H1 (cell line): ENCODE results near the gene ARID4A. TPM values are rescaled to one million over a fixed set of nuclear protein-coding genes. Genes with fewer than 3 reads are reported as not detected.

Experiments
- CTCF ChIA-PET: fragments of 300-600 bp; sonication (Branson Sonifier 250); formaldehyde crosslinking; loops from one replicate; lab custom pipeline; 2021; ENCODE audit not compliant: partially characterized antibody; lab: Charles Lee
- POLR2A ChIA-PET: fragments of 300-600 bp; sonication (Branson Sonifier 250); formaldehyde crosslinking; loops from one replicate; lab custom pipeline; 2021; ENCODE audit warnings: inconsistent platforms; ENCODE audit not compliant: partially characterized antibody; lab: Charles Lee
- DNase-seq, 2 experiments: peaks; one replicate each; pipeline versions ENCODE4 v3.0.0 to v3.0.0-alpha.2; 2010 to 2022; ENCODE audit warnings: low spot score in 2 of 2, low read depth in 1 of 2, mixed read lengths in 1 of 2
- FAIRE-seq: peaks from 2 replicates; lab custom pipeline; 2011; peaks lifted over from hg19 to GRCh38; lab: Jason Lieb, UNC
- H2AFZ ChIP-seq: 2 replicates; pipeline ENCODE4 v1.8.1; 2012; ENCODE audit warnings: low read length, inconsistent platforms
- H2AK5ac ChIP-seq: 2 replicates; pipeline ENCODE4 v1.6.1; 2013; ENCODE audit warnings: low read depth, low read length
- H2BK120ac ChIP-seq: replicated peaks from 2 replicates; pipeline ENCODE3; 2013; ENCODE audit warnings: low read depth, low read length, inconsistent platforms
- H2BK12ac ChIP-seq: 2 replicates; pipeline ENCODE4 v1.6.1; 2013; ENCODE audit warnings: low read depth, low read length
- H2BK15ac ChIP-seq: 2 replicates; pipeline ENCODE4 v1.6.1; 2013; ENCODE audit warnings: low read length
- H2BK20ac ChIP-seq: 2 replicates; pipeline ENCODE4 v1.6.1; 2013; ENCODE audit warnings: low read length
- H2BK5ac ChIP-seq: 2 replicates; pipeline ENCODE4 v1.6.1; 2013; ENCODE audit warnings: low read depth, low read length
- H3K14ac ChIP-seq: 2 replicates; pipeline ENCODE4 v1.6.1; 2013; ENCODE audit warnings: inconsistent platforms; ENCODE audit not compliant: insufficient read length
- H3K18ac ChIP-seq: 2 replicates; pipeline ENCODE4 v1.6.1; 2013; ENCODE audit warnings: low read length; ENCODE audit errors: extremely low read depth
- H3K23ac ChIP-seq: 2 replicates; pipeline ENCODE4 v1.6.1; 2013; ENCODE audit warnings: inconsistent platforms; ENCODE audit not compliant: insufficient read length
- H3K23me2 ChIP-seq: 2 replicates; pipeline ENCODE4 v1.6.1; 2013; ENCODE audit warnings: low read depth, low read length
- H3K27ac ChIP-seq: 2 replicates; pipeline ENCODE4 v1.6.1; 2011; ENCODE audit warnings: low read depth, low read length, inconsistent platforms
- H3K27me3 ChIP-seq, 4 experiments: replicated peaks in 1 of 4; 1 replicate in 1 of 4; 2 replicates in 3 of 4; pipeline versions ENCODE4 v1.6.1 to v1.8.1; 2011 to 2013; ENCODE audit warnings: low read length in 3 of 4, mild to moderate bottlenecking in 3 of 4, inconsistent platforms in 2 of 4, mixed read lengths in 2 of 4, moderate library complexity in 1 of 4; ENCODE audit not compliant: control insufficient read depth in 3 of 4, insufficient read depth in 3 of 4; ENCODE audit errors: extremely low read depth in 1 of 4
- H3K36me3 ChIP-seq, 4 experiments: 2 replicates each; pipeline versions ENCODE4 v1.6.1 to v1.8.1; 2011 to 2013; ENCODE audit warnings: mild to moderate bottlenecking in 4 of 4, low read length in 3 of 4, moderate library complexity in 2 of 4, control low read depth in 1 of 4, inconsistent platforms in 1 of 4; ENCODE audit not compliant: insufficient read depth in 4 of 4, control insufficient read depth in 2 of 4
- H3K4ac ChIP-seq: replicated peaks from 2 replicates; pipeline ENCODE3; 2013; ENCODE audit warnings: low read length, low read depth, mixed read lengths, inconsistent platforms; ENCODE audit not compliant: insufficient read length
- H3K4me1 ChIP-seq, 4 experiments: replicated peaks in 1 of 4; 1 replicate in 1 of 4; 2 replicates in 3 of 4; pipeline versions ENCODE4 v1.6.1 to v1.8.1; 2011 to 2013; ENCODE audit warnings: low read length in 3 of 4, inconsistent platforms in 2 of 4, mixed read lengths in 1 of 4; ENCODE audit not compliant: insufficient read depth in 4 of 4, control insufficient read depth in 3 of 4
- H3K4me2 ChIP-seq, 2 experiments: 2 replicates each; pipeline versions ENCODE4 v1.6.1 to v1.8.1; 2011 to 2013; ENCODE audit warnings: low read depth in 2 of 2, low read length in 2 of 2, control low read depth in 1 of 2, inconsistent platforms in 1 of 2, mild to moderate bottlenecking in 1 of 2; ENCODE audit not compliant: insufficient read depth in 1 of 2
- H3K4me3 ChIP-seq, 4 experiments: fragments of 200-600, 300-600 bp in 1 of 4; sonication (generic), shearing (Covaris generic), sonication (Bioruptor Twin) in 1 of 4; 2 replicates each; pipeline versions ENCODE4 v1.5.1 to v1.8.1; 2011 to 2016; ENCODE audit warnings: low read length in 4 of 4, low read depth in 3 of 4, control low read depth in 2 of 4, inconsistent platforms in 2 of 4, mild to moderate bottlenecking in 2 of 4, mixed read lengths in 1 of 4, moderate library complexity in 1 of 4; ENCODE audit not compliant: insufficient read depth in 2 of 4; ENCODE audit errors: extremely low read depth in 1 of 4
- H3K56ac ChIP-seq: replicated peaks from 2 replicates; pipeline ENCODE3; 2013; ENCODE audit warnings: low read depth, mild to moderate bottlenecking, mixed read lengths, low read length, inconsistent platforms; ENCODE audit not compliant: insufficient read length
- H3K79me1 ChIP-seq: 2 replicates; pipeline ENCODE4 v1.6.1; 2013; ENCODE audit warnings: low read depth, low read length, control low read depth
- H3K79me2 ChIP-seq, 2 experiments: 2 replicates each; pipeline versions ENCODE4 v1.6.1 to v1.8.1; 2012 to 2013; ENCODE audit warnings: low read length in 2 of 2, mild to moderate bottlenecking in 2 of 2, inconsistent platforms in 1 of 2; ENCODE audit not compliant: insufficient read depth in 2 of 2, control insufficient read depth in 1 of 2
- H3K9ac ChIP-seq, 4 experiments: replicated peaks in 1 of 4; 1 replicate in 1 of 4; 2 replicates in 3 of 4; pipeline versions ENCODE4 v1.6.1 to v1.8.1; 2011 to 2013; ENCODE audit warnings: low read depth in 3 of 4, low read length in 3 of 4, control low read depth in 2 of 4, mild to moderate bottlenecking in 2 of 4, moderate library complexity in 2 of 4, inconsistent platforms in 1 of 4; ENCODE audit errors: extremely low read depth in 1 of 4
- H3K9me3 ChIP-seq, 2 experiments: 2 replicates each; pipeline versions ENCODE4 v1.6.1 to v1.8.1; 2012 to 2013; ENCODE audit warnings: mild to moderate bottlenecking in 2 of 2, moderate library complexity in 2 of 2, control low read depth in 1 of 2, inconsistent platforms in 1 of 2, low read depth in 1 of 2, low read length in 1 of 2, mixed read lengths in 1 of 2; ENCODE audit not compliant: insufficient read depth in 2 of 2
- H4K20me1 ChIP-seq, 2 experiments: replicated peaks in 1 of 2; 2 replicates each; pipeline versions ENCODE3 to v1.8.1; 2011 to 2013; ENCODE audit warnings: inconsistent platforms in 2 of 2, low read length in 2 of 2, mild to moderate bottlenecking in 1 of 2; ENCODE audit not compliant: insufficient read depth in 2 of 2, control insufficient read depth in 1 of 2
- H4K5ac ChIP-seq: 2 replicates; pipeline ENCODE4 v1.6.1; 2013; ENCODE audit warnings: low read length, low read depth, mixed read lengths, inconsistent platforms; ENCODE audit not compliant: insufficient read length
- H4K8ac ChIP-seq: 2 replicates; pipeline ENCODE4 v1.8.0; 2013; ENCODE audit warnings: mild to moderate bottlenecking, moderate library complexity, low read length, inconsistent platforms; ENCODE audit not compliant: insufficient read depth; ENCODE audit errors: extremely low read depth
- H4K91ac ChIP-seq: replicated peaks from 2 replicates; pipeline ENCODE3; 2013; ENCODE audit warnings: low read length, mixed read lengths, inconsistent platforms; ENCODE audit not compliant: insufficient read length
- BACH1 ChIP-seq: IDR thresholded peaks from 2 replicates; pipeline ENCODE4 v1.6.1; 2012; ENCODE audit warnings: low read length, improper control_type of control experiment
- CBX5 ChIP-seq: fragments of 300-800, 300-1000 bp; sonication (generic); IDR thresholded peaks from 2 replicates; pipeline ENCODE4 v1.7.1; 2016; ENCODE audit warnings: antibody characterized with exemption, low read length, low read depth
- HDAC2 ChIP-seq, 2 experiments: fragments of 300-600 bp in 1 of 2; sonication (generic) in 1 of 2; IDR thresholded peaks; 2 replicates each; pipeline ENCODE4 v1.6.1; 2011 to 2012; ENCODE audit warnings: low read depth in 2 of 2, low read length in 2 of 2, mild to moderate bottlenecking in 2 of 2, moderate library complexity in 2 of 2, borderline replicate concordance in 1 of 2, inconsistent platforms in 1 of 2
- JUND ChIP-seq: IDR thresholded peaks from 2 replicates; pipeline ENCODE4 v1.6.1; 2011; ENCODE audit warnings: mild to moderate bottlenecking, improper control_type of control experiment, low read length
- KDM1A ChIP-seq: fragments of 200-600, 300-600 bp; sonication (generic); IDR thresholded peaks from 2 replicates; pipeline ENCODE4 v1.7.1; 2016; ENCODE audit warnings: mild to moderate bottlenecking, low read length, borderline replicate concordance
- KDM4A ChIP-seq: IDR thresholded peaks from one replicate; pipeline ENCODE4 v1.7.1; 2012; ENCODE audit warnings: low read depth, mild to moderate bottlenecking, moderate library complexity, low read length, inconsistent platforms; ENCODE audit not compliant: severe bottlenecking
- POLR2AphosphoS5 ChIP-seq: IDR thresholded peaks from 2 replicates; pipeline ENCODE4 v1.6.1; 2011; ENCODE audit warnings: low read depth, low read length
- POU5F1 ChIP-seq: IDR thresholded peaks from 2 replicates; pipeline ENCODE4 v1.6.1; 2011; ENCODE audit warnings: low read depth, mild to moderate bottlenecking, low read length, moderate library complexity
- RNF2 ChIP-seq: fragments of 200-900, 300-1000 bp; sonication (generic); IDR thresholded peaks from 2 replicates; pipeline ENCODE4 v1.7.1; 2016; ENCODE audit warnings: borderline replicate concordance, low read depth, mild to moderate bottlenecking, antibody characterized with exemption, low read length; ENCODE audit not compliant: poor library complexity, severe bottlenecking; ENCODE audit errors: missing control alignments
- SIRT6 ChIP-seq: IDR thresholded peaks from one replicate; pipeline ENCODE4 v1.7.1; 2012; ENCODE audit warnings: low read length, inconsistent platforms
- TAF7 ChIP-seq: optimal IDR thresholded peaks from 2 replicates; pipeline ENCODE3; 2011; ENCODE audit warnings: low read depth, mild to moderate bottlenecking, inconsistent platforms, low read length, moderate library complexity, borderline replicate concordance
- TCF12 ChIP-seq: IDR thresholded peaks from 2 replicates; pipeline ENCODE4 v1.6.1; 2011; ENCODE audit warnings: low read depth, mild to moderate bottlenecking, low read length
- WGBS, 2 experiments: shearing (Covaris generic) in 1 of 2; methylation state at CpG; one replicate each; pipeline versions ENCODE4 v1.1.6 to v1.1.7; 2013 to 2015; ENCODE audit warnings: low lambda C conversion rate in 2 of 2, mixed read lengths in 2 of 2, inconsistent platforms in 1 of 2, low coverage in 1 of 2, missing lambda C conversion rate in 1 of 2; ENCODE audit not compliant: insufficient replicate concordance in 2 of 2, insufficient coverage in 1 of 2, insufficient read length in 1 of 2; ENCODE audit errors: extremely low coverage in 1 of 2, missing lambda C conversion rate in 1 of 2; 5-methylcytosine and 5-hydroxymethylcytosine counted together
- polyA plus RNA-seq, 7 experiments: library from polyadenylated mRNA; depleted of rRNA in 3 of 7; stranded (reverse) in 5 of 7; unstranded in 2 of 7; fragments of >200 nt in 5 of 7; fragments of 200-250 nt in 2 of 7; gene quantifications; 1 replicate in 5 of 7; 2 replicates in 1 of 7; 4 replicates in 1 of 7; pipeline versions ENCODE4 v1.2.1 to v1.2.3, GENCODE V29; 2011 to 2013; ENCODE audit warnings: missing spikeins in 2 of 7, mixed read lengths in 2 of 7
- total RNA-seq: library from RNA; stranded (reverse); fragmentation: NEBNext Ultra II Directional; extraction: Animal tissue kit (Norgen Biotek cat#: 25700); gene quantifications from 2 replicates; pipeline ENCODE4 v1.2.1, GENCODE V29; 2021
- TF ChIP-seq, protein P1 (sequence below): IDR thresholded peaks from 2 replicates; pipeline ENCODE4 v1.6.1; 2012; ENCODE audit warnings: low read length, inconsistent platforms

ARID4A gene
- total and polyA plus RNA-seq, 2 of the 8 experiments (the other 6 are each of a cell fraction or from before 2014, with no cell fraction given): 2.1 to 14.6 TPM

DNA sequence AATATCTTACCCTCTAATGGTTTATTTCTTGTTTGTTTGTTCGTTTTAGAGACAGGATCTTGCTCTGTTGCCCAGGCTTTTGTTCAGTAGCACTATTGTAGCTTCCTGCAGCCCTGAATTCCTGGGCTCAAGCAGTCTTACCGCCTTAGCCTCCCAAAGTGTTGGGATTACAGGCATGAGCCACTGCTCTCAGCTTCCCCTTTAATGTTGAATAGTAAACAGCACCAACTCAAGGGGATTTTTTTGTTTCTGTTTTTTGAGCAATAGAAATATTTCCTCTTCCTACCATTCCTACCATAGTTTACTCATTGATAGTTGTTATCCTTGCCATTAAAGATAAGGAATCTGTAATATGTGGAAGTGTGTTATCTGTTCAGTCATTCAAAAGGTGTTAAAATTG, 10.7 kb downstream of the ARID4A start:
- CTCF ChIA-PET: no interaction called here
- no peak overlapping the region for H3K14ac ChIP-seq
- POLR2A ChIA-PET: no interaction called here

More for the DNA sequence above, 10.7 kb downstream of the ARID4A start:
- H3K18ac ChIP-seq: no peak overlapping the region
- no peak overlapping the region for H2BK12ac ChIP-seq
- no peaks in the 10 kb centered on the region for H3K27me3 ChIP-seq
- no peak overlapping the region for H3K27ac ChIP-seq
- no peaks in the 10 kb centered on the region; the same call in 1 of the 2 replicates for H3K79me1 ChIP-seq
- no peak overlapping the region for H3K23ac ChIP-seq
- no peak overlapping the region for H2BK5ac ChIP-seq
- peaks cover 0 to under 1% of the 10 kb centered on the region in 2 experiments for H4K20me1 ChIP-seq
- H2AFZ ChIP-seq: no peak overlapping the region
- H4K8ac ChIP-seq: no peak overlapping the region
- no peak overlapping the region for H4K91ac ChIP-seq
- no peak overlapping the region for H3K4me3 ChIP-seq
- H3K56ac ChIP-seq: no peak overlapping the region
- H2BK20ac ChIP-seq: no peak overlapping the region
- no peak for FAIRE-seq
- no peaks in the 10 kb centered on the region; a peak in 1 of 4 replicates for H3K79me2 ChIP-seq
- H3K9me3 ChIP-seq: no peaks in the 10 kb centered on the region
- no peak for DNase-seq
- no peaks in the 10 kb centered on the region for H3K4me1 ChIP-seq
- peaks cover 2 to 24% (median 5%) of the 10 kb centered on the region in 4 experiments; a peak in 7 of 8 replicates for H3K36me3 ChIP-seq
- no peak overlapping the region for H3K4me2 ChIP-seq
- no peak overlapping the region for H2AK5ac ChIP-seq
- TF ChIP-seq KDM1A (no peak), POU5F1 (no peak), JUND (no peak), SIRT6 (no peak), CBX5 (no peak), KDM4A (no peak), TAF7 (no peak), RNF2 (no peak), HDAC2 (IDR thresholded peaks at IDR 0.05; ENCODE audit: borderline replicate concordance in 1 of 2, low read depth in 2 of 2, low read length in 2 of 2) (no peak), POLR2AphosphoS5 (no peak), TCF12 (no peak), BACH1 (no peak)
- TF ChIP-seq, protein P1, sequence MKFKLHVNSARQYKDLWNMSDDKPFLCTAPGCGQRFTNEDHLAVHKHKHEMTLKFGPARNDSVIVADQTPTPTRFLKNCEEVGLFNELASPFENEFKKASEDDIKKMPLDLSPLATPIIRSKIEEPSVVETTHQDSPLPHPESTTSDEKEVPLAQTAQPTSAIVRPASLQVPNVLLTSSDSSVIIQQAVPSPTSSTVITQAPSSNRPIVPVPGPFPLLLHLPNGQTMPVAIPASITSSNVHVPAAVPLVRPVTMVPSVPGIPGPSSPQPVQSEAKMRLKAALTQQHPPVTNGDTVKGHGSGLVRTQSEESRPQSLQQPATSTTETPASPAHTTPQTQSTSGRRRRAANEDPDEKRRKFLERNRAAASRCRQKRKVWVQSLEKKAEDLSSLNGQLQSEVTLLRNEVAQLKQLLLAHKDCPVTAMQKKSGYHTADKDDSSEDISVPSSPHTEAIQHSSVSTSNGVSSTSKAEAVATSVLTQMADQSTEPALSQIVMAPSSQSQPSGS: no peak
- H2BK120ac ChIP-seq: no peak overlapping the region
- H2BK15ac ChIP-seq: no peak overlapping the region
- no peak overlapping the region for H3K4ac ChIP-seq
- no peak overlapping the region for H4K5ac ChIP-seq
- 83% methylated on average over 2 of the region's 2 CpGs; no CpG with 5 or more reads in 1 of the 2 experiments for WGBS, 2 experiments
- H3K9ac ChIP-seq: no peak overlapping the region
- H3K23me2 ChIP-seq: no peaks in the 10 kb centered on the region
